ENCODE data around the gene CHD5.

CHD5 gene

GRCh38 chr1:6151291-6151822 lies 28.8 kb downstream of the CHD5 start:
- Histone ChIP-seq H3K27me3 (ENCODE audit: insufficient read depth, low read length, poor library complexity, severe bottlenecking) (no peaks in the 10 kb centered on the region), H3K79me2 (ENCODE audit: insufficient read depth, low read length) (peaks cover 8% of the 10 kb centered on the region; the same call in 1 of the 2 replicates), H3K36me3 (ENCODE audit: insufficient read depth, low read length) (no peaks in the 10 kb centered on the region), H3K4me2 (ENCODE audit: low read depth, low read length, poor library complexity, severe bottlenecking) (no peak overlapping the region), H3F3A (ENCODE audit: low read depth) (peaks cover 4% of the 10 kb centered on the region; the same call in 1 of the 2 replicates), H3K9me3 (ENCODE audit: insufficient read depth, low read depth, low read length) (no peaks in the 10 kb centered on the region), H3K4me3 (ENCODE audit: low read length, poor library complexity, severe bottlenecking) (no peak overlapping the region), H3K9me2 (replicated peaks; ENCODE audit: low read depth, low read length) (no peaks in the 10 kb centered on the region), H2AFZ (ENCODE audit: low read length) (no peak overlapping the region), H3K9ac (ENCODE audit: low read depth, low read length, poor library complexity, severe bottlenecking) (no peak overlapping the region), H3K4me1 (ENCODE audit: insufficient read depth, low read length, poor library complexity, severe bottlenecking) (peaks cover 28% of the 10 kb centered on the region), H4K20me1 (ENCODE audit: insufficient read depth, low read length, poor library complexity, severe bottlenecking) (no peaks in the 10 kb centered on the region)
- TF ChIP-seq EZH2phosphoT487 (IDR thresholded peaks at IDR 0.05; ENCODE audit: borderline replicate concordance) (no peak), CTCF (conservative IDR thresholded peaks at IDR 0.05; ENCODE audit: low read length) (no peak)

- no peak overlapping the region for H3K9ac ChIP-seq (ENCODE audit: low read depth, low read length, poor library complexity, severe bottlenecking)
- no peak overlapping the region for H2AFZ ChIP-seq (ENCODE audit: low read length)
- H3K9me3 ChIP-seq (ENCODE audit: insufficient read depth, low read depth, low read length) = no peaks in the 10 kb centered on the region
- TF ChIP-seq EZH2phosphoT487 (IDR thresholded peaks at IDR 0.05; ENCODE audit: borderline replicate concordance) = no peak
- H3K4me1 ChIP-seq (ENCODE audit: insufficient read depth, low read length, poor library complexity, severe bottlenecking) = peaks cover 25% of the 10 kb centered on the region
- no peaks in the 10 kb centered on the region for H4K20me1 ChIP-seq (ENCODE audit: insufficient read depth, low read length, poor library complexity, severe bottlenecking)
- H3K4me3 ChIP-seq (ENCODE audit: low read length, poor library complexity, severe bottlenecking) = no peak overlapping the region
- no peaks in the 10 kb centered on the region for H3K9me2 ChIP-seq (replicated peaks; ENCODE audit: low read depth, low read length)
- no peaks in the 10 kb centered on the region for H3K27me3 ChIP-seq (ENCODE audit: insufficient read depth, low read length, poor library complexity, severe bottlenecking)
- no peaks in the 10 kb centered on the region for H3K36me3 ChIP-seq (ENCODE audit: insufficient read depth, low read length)
- H3K4me2 ChIP-seq (ENCODE audit: low read depth, low read length, poor library complexity, severe bottlenecking) = no peak overlapping the region
- H3F3A ChIP-seq (ENCODE audit: low read depth) = 0 out of 2 replicates have a peak, but pooled peaks cover 2% of the 10 kb centered on the region
- H3K79me2 ChIP-seq (ENCODE audit: insufficient read depth, low read length) = peaks cover 8% of the 10 kb centered on the region; the same call in 1 of the 2 replicates
Observed at GRCh38 chr1:6150006-6150938, 29.8 kb downstream of the CHD5 start.

DNA sequence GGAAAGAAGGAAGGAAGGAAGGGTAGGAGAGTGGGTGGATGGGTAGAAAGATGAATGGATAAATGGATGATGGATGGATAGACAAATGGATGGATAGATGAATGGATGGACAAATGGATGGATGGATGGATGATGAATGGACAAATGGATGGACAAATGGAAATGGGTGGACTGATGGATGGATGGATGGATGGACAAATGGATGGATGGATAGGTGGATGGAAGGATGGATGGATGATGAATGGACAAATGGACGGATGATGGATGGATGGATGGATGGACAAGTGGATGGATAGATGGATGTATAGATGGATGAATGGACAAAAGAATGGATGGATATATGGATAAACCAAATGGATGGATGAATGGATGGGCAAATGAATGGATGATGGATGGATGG lies 30.5 kb downstream of the CHD5 start:
- Histone ChIP-seq H3K79me2 (ENCODE audit: insufficient read depth, low read length) (peaks cover 8% of the 10 kb centered on the region; the same call in 1 of the 2 replicates), H3K9ac (ENCODE audit: low read depth, low read length, poor library complexity, severe bottlenecking) (no peak overlapping the region), H3K9me3 (ENCODE audit: insufficient read depth, low read depth, low read length) (no peaks in the 10 kb centered on the region), H2AFZ (ENCODE audit: low read length) (no peak overlapping the region), H3K9me2 (replicated peaks; ENCODE audit: low read depth, low read length) (no peaks in the 10 kb centered on the region), H3K36me3 (ENCODE audit: insufficient read depth, low read length) (no peaks in the 10 kb centered on the region), H3F3A (ENCODE audit: low read depth) (0 out of 2 replicates have a peak, but pooled peaks cover under 1% of the 10 kb centered on the region), H4K20me1 (ENCODE audit: insufficient read depth, low read length, poor library complexity, severe bottlenecking) (no peaks in the 10 kb centered on the region), H3K4me3 (ENCODE audit: low read length, poor library complexity, severe bottlenecking) (no peak overlapping the region), H3K27me3 (ENCODE audit: insufficient read depth, low read length, poor library complexity, severe bottlenecking) (no peaks in the 10 kb centered on the region), H3K4me2 (ENCODE audit: low read depth, low read length, poor library complexity, severe bottlenecking) (no peak overlapping the region), H3K4me1 (ENCODE audit: insufficient read depth, low read length, poor library complexity, severe bottlenecking) (peaks cover 20% of the 10 kb centered on the region)
- no peak for TF ChIP-seq EZH2phosphoT487 (IDR thresholded peaks at IDR 0.05; ENCODE audit: borderline replicate concordance)
- TF ChIP-seq CTCF (conservative IDR thresholded peaks at IDR 0.05; ENCODE audit: low read length) = no peak

All from Loucy (cell line).